Ishikawa (cell line): ENCODE measurements around the gene SLC6A3.

Source experiments
- CEBPB ChIP-seq: IDR thresholded peaks from 2 replicates; pipeline ENCODE4 v1.6.1; 2012
- CREB1 ChIP-seq: IDR thresholded peaks from 2 replicates; pipeline ENCODE4 v1.6.1; 2012; ENCODE audit warnings: low read depth
- EGR1 ChIP-seq: IDR thresholded peaks from 2 replicates; pipeline ENCODE4 v1.6.1; 2012
- EP300 ChIP-seq: IDR thresholded peaks from 2 replicates; pipeline ENCODE4 v1.6.1; 2012; ENCODE audit warnings: borderline replicate concordance
- FOXM1 ChIP-seq: IDR thresholded peaks from 2 replicates; pipeline ENCODE4 v1.6.1; 2012; ENCODE audit warnings: low read depth, borderline replicate concordance
- MAX ChIP-seq: IDR thresholded peaks from 2 replicates; pipeline ENCODE4 v1.6.1; 2012
- NFIC ChIP-seq: IDR thresholded peaks from 2 replicates; pipeline ENCODE4 v1.6.1; 2012
- RAD21 ChIP-seq: IDR thresholded peaks from 2 replicates; pipeline ENCODE4 v1.6.1; 2012; ENCODE audit warnings: low read depth
- REST ChIP-seq: IDR thresholded peaks from 2 replicates; pipeline ENCODE4 v1.6.1; 2012; ENCODE audit warnings: low read depth, mild to moderate bottlenecking
- TAF1 ChIP-seq: IDR thresholded peaks from 2 replicates; pipeline ENCODE4 v1.6.1; 2012; ENCODE audit warnings: low read depth, mild to moderate bottlenecking
- TCF12 ChIP-seq: IDR thresholded peaks from 2 replicates; pipeline ENCODE4 v1.6.1; 2012; ENCODE audit warnings: low read depth
- TEAD4 ChIP-seq: IDR thresholded peaks from 2 replicates; pipeline ENCODE4 v1.6.1; 2012
- USF1 ChIP-seq: IDR thresholded peaks from 2 replicates; pipeline ENCODE4 v1.6.1; 2012
- YY1 ChIP-seq: IDR thresholded peaks from 2 replicates; pipeline ENCODE4 v1.6.1; 2012; ENCODE audit warnings: low read depth
- ZBTB7A ChIP-seq: IDR thresholded peaks from 2 replicates; pipeline ENCODE4 v1.6.1; 2012; ENCODE audit warnings: low read depth

The SLC6A3 gene

GRCh38 chr5:1453613-1454012 is 8.4 kb upstream of the SLC6A3 start:
- no peak for TF ChIP-seq TEAD4
- TF ChIP-seq USF1, result no peak
- TF ChIP-seq TAF1, result no peak

GRCh38 chr5:1449081-1449630 is 3.9 kb upstream of the SLC6A3 start:
- TF ChIP-seq TEAD4 (no peak), MAX (no peak), CREB1 (no peak), FOXM1 (no peak), TCF12 (no peak), EP300 (no peak), REST (no peak), USF1 (no peak), ZBTB7A (no peak), RAD21 (no peak), YY1 (no peak)

GRCh38 chr5:1448511-1449011 is 3.3 kb upstream of the SLC6A3 start:
- no peak for TF ChIP-seq ZBTB7A
- TF ChIP-seq NFIC, result no peak
- TF ChIP-seq CEBPB, result no peak
- TF ChIP-seq USF1, result no peak
- no peak for TF ChIP-seq YY1
- TF ChIP-seq REST, result no peak
- TF ChIP-seq EP300, result no peak
- TF ChIP-seq RAD21, result no peak
- no peak for TF ChIP-seq TEAD4
- TF ChIP-seq EGR1, result no peak
- no peak for TF ChIP-seq TAF1
- TF ChIP-seq TCF12, result no peak
- TF ChIP-seq FOXM1, result no peak

- TF ChIP-seq REST, result no peak
- no peak for TF ChIP-seq YY1
- no peak for TF ChIP-seq EP300
- no peak for TF ChIP-seq TEAD4
- TF ChIP-seq EGR1, result no peak
- no peak for TF ChIP-seq ZBTB7A
- TF ChIP-seq RAD21, result no peak
- no peak for TF ChIP-seq CREB1
- no peak for TF ChIP-seq CEBPB
- TF ChIP-seq TAF1, result no peak
- TF ChIP-seq FOXM1, result no peak
Measured at GRCh38 chr5:1447671-1448361, 2.6 kb upstream of the SLC6A3 start.
